ENCODE measurements around the gene RNF40.

DNA sequence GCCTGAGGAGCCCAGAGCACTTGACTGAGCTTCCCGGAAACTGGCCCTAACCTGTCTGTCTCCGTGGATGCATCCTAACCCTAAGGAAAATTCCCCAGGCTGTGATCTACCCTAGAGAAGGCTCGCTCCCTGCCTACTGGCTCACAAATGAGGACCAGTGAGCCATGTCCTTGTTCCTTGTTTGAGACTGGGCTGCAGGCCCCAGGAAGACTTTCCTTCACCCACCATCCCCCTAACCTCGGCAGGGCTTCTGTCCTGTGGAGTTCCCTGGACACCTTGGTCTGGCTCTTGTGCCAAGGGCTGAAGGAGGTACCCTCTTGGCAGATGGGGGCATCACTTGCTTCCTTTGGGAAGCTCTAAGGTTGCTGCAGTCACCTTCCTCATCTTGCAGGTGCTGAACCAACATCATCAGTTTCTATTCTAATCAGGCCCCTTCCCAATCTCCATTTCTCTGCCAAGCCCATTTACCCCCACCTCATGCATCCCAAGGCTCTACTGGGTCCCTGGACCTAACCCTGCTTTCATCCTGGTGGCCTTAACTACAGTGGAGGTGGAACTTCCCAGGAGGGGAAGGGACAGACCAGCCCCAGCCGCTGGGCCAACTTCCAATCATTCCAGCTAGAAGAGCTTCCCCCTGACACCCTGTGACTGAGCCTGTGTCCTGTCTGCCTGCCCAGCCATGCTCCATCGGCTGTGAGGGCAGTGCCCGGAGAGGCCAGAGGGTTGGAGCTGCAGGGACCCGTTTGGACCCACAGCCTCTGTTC lies 12.4 kb downstream of the RNF40 start:
- TF ChIP-seq, protein P1, sequence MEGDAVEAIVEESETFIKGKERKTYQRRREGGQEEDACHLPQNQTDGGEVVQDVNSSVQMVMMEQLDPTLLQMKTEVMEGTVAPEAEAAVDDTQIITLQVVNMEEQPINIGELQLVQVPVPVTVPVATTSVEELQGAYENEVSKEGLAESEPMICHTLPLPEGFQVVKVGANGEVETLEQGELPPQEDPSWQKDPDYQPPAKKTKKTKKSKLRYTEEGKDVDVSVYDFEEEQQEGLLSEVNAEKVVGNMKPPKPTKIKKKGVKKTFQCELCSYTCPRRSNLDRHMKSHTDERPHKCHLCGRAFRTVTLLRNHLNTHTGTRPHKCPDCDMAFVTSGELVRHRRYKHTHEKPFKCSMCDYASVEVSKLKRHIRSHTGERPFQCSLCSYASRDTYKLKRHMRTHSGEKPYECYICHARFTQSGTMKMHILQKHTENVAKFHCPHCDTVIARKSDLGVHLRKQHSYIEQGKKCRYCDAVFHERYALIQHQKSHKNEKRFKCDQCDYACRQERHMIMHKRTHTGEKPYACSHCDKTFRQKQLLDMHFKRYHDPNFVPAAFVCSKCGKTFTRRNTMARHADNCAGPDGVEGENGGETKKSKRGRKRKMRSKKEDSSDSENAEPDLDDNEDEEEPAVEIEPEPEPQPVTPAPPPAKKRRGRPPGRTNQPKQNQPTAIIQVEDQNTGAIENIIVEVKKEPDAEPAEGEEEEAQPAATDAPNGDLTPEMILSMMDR (conservative IDR thresholded peaks at IDR 0.05; ENCODE audit: low read depth, low read length): no peak
- TF ChIP-seq EZH2 (IDR thresholded peaks at IDR 0.05; ENCODE audit: low read length, unreplicated experiment): no peak
- no peak for TF ChIP-seq EZH2phosphoT487 (IDR thresholded peaks at IDR 0.05; ENCODE audit: borderline replicate concordance, low read length)
